B cell (primary cell): ENCODE data around the gene CLDN6. TPM values are rescaled to one million over a fixed set of nuclear protein-coding genes. Genes with fewer than 3 reads are reported as not detected.
A peak's percentile ranks its signal among the peaks of the same experiment; 100 is the strongest.

ENCODE experiments used
- ATAC-seq: fragments of 200-7000 bp; cut with Tn5 transposase; one replicate; pipeline ENCODE4 v1.10.0; 2021; ENCODE audit warnings: low read depth, mild to moderate bottlenecking, moderate number of reproducible peaks, moderate library complexity
- CTCF ChIA-PET: fragments of 350-600 bp; sonication (Branson Sonifier 250); formaldehyde crosslinking; loops from one replicate; lab custom pipeline; 2021; ENCODE audit warnings: antibody characterized with exemption, inconsistent platforms; lab: Charles Lee
- POLR2A ChIA-PET: fragments of 350-600 bp; sonication (Branson Sonifier 250); formaldehyde crosslinking; loops from one replicate; lab custom pipeline; 2021; ENCODE audit warnings: antibody characterized with exemption; lab: Charles Lee
- DNase-seq: peaks from one replicate; pipeline ENCODE4 v3.0.0; 2013
- H2AFZ ChIP-seq: 2 replicates; pipeline ENCODE4 v1.6.1; 2012; ENCODE audit warnings: mild to moderate bottlenecking, low read depth, low read length; ENCODE audit not compliant: insufficient read depth, poor library complexity, severe bottlenecking
- H3K27ac ChIP-seq, 2 donors: 1 replicate in 1 of 2; 2 replicates in 1 of 2; pipeline ENCODE4 v1.5.1; 2012 to 2013; ENCODE audit warnings: low read length in 2 of 2, mild to moderate bottlenecking in 2 of 2, moderate library complexity in 1 of 2
- H3K27me3 ChIP-seq, 4 experiments: fragments of 200-600 bp in 1 of 4; sonication (generic) in 1 of 4; replicated peaks in 1 of 4; 1 replicate in 2 of 4; 2 replicates in 2 of 4; pipeline versions ENCODE4 v1.6.1 to v1.7.0; 2013 to 2016; ENCODE audit warnings: low read length in 3 of 4, mild to moderate bottlenecking in 2 of 4, mixed read lengths in 1 of 4, moderate library complexity in 1 of 4; ENCODE audit not compliant: insufficient read depth in 4 of 4, control insufficient read depth in 3 of 4; ENCODE audit errors: control extremely low read depth in 1 of 4
- H3K36me3 ChIP-seq, 2 experiments: replicated peaks in 1 of 2; 1 replicate in 1 of 2; 2 replicates in 1 of 2; pipeline versions ENCODE4 v1.6.1 to v1.7.1; 2013; ENCODE audit warnings: low read length in 1 of 2; ENCODE audit not compliant: insufficient read depth in 2 of 2, control insufficient read depth in 1 of 2; ENCODE audit errors: control extremely low read depth in 1 of 2, extremely low read depth in 1 of 2
- H3K4me1 ChIP-seq, 2 donors: fragments of 200-600 bp in 1 of 2; sonication (generic) in 1 of 2; 1 replicate in 1 of 2; 2 replicates in 1 of 2; pipeline versions ENCODE4 v1.5.1 to v1.6.1; 2013 to 2017; ENCODE audit warnings: low read length in 2 of 2; ENCODE audit not compliant: control insufficient read depth in 2 of 2, insufficient read depth in 2 of 2
- H3K4me2 ChIP-seq: replicated peaks from 2 replicates; pipeline ENCODE3; 2012; ENCODE audit warnings: mild to moderate bottlenecking, low read depth, low read length; ENCODE audit not compliant: poor library complexity, severe bottlenecking
- H3K4me3 ChIP-seq, 5 experiments: fragments of 200-600 bp in 1 of 5; sonication (generic) in 1 of 5; 1 replicate in 3 of 5; 2 replicates in 2 of 5; pipeline versions ENCODE4 v1.5.1 to v1.7.0; 2011 to 2016; ENCODE audit warnings: low read length in 4 of 5, mild to moderate bottlenecking in 4 of 5, low read depth in 2 of 5, control low read depth in 1 of 5, moderate library complexity in 1 of 5; ENCODE audit not compliant: insufficient read depth in 1 of 5; ENCODE audit errors: control extremely low read depth in 1 of 5, extremely low read depth in 1 of 5
- H3K79me2 ChIP-seq: fragments of 200-600 bp; sonication (generic); one replicate; pipeline ENCODE4 v1.6.0; 2016; ENCODE audit warnings: low read length; ENCODE audit not compliant: control insufficient read depth, insufficient read depth
- H3K9ac ChIP-seq: fragments of 200-600 bp; sonication (generic); 2 replicates; pipeline ENCODE4 v1.6.1; 2017; ENCODE audit warnings: mild to moderate bottlenecking, low read length, moderate library complexity
- H3K9me3 ChIP-seq, 3 donors: one replicate each; pipeline versions ENCODE4 v1.6.1 to v1.7.1; 2013; ENCODE audit warnings: low read length in 2 of 3; ENCODE audit not compliant: control insufficient read depth in 2 of 3, insufficient read depth in 1 of 3; ENCODE audit errors: control extremely low read depth in 1 of 3
- H4K20me1 ChIP-seq: 2 replicates; pipeline ENCODE4 v1.6.0; 2012; ENCODE audit warnings: mild to moderate bottlenecking, low read length; ENCODE audit not compliant: insufficient read depth, control insufficient read depth, poor library complexity, severe bottlenecking
- H3K27ac Mint-ChIP-seq: one replicate; pipeline ENCODE4 v1.8.0; 2021; ENCODE audit warnings: mixed read lengths
- H3K27me3 Mint-ChIP-seq: one replicate; pipeline ENCODE4 v1.8.0; 2021; ENCODE audit warnings: mixed read lengths
- H3K4me1 Mint-ChIP-seq: one replicate; pipeline ENCODE4 v1.8.0; 2021; ENCODE audit warnings: mixed read lengths
- H3K4me3 Mint-ChIP-seq: one replicate; pipeline ENCODE4 v1.8.0; 2021; ENCODE audit warnings: mixed read lengths
- H3K9me3 Mint-ChIP-seq: one replicate; pipeline ENCODE4 v1.8.0; 2022; ENCODE audit warnings: mixed read lengths; ENCODE audit not compliant: insufficient read depth
- EZH2 ChIP-seq: IDR thresholded peaks from 2 replicates; pipeline ENCODE4 v1.6.1; 2012; ENCODE audit warnings: borderline replicate concordance, low read depth, mild to moderate bottlenecking, moderate library complexity, low read length; ENCODE audit not compliant: insufficient read depth, poor library complexity, severe bottlenecking
- WGBS: methylation state at CpG from one replicate; pipeline ENCODE4 v1.1.5; 2013; ENCODE audit warnings: missing lambda C conversion rate; ENCODE audit not compliant: insufficient coverage; 5-methylcytosine and 5-hydroxymethylcytosine counted together
- intact Hi-C: fragments of 100-400 bp; cut with micrococcal nuclease; formaldehyde crosslinking; loops from one replicate; pipeline ENCODE4 v1.10.0; 2022
- polyA plus RNA-seq: library from polyadenylated mRNA; depleted of rRNA; stranded (reverse); fragments of >200 nt; gene quantifications from 2 replicates; pipeline ENCODE4 v1.2.3, GENCODE V29; 2012
- total RNA-seq, 2 donors: library from RNA; stranded (reverse); fragments of 120-200 nt in 1 of 2; gene quantifications; 1 replicate in 1 of 2; 2 replicates in 1 of 2; pipeline versions ENCODE4 v1.2.3 to v1.2.4, GENCODE V29; 2013 to 2022
- TF ChIP-seq, protein P1 (sequence below): fragments of 200-600 bp; IDR thresholded peaks from one replicate; pipeline ENCODE4 v1.8.0; 2022; ENCODE audit warnings: antibody characterized with exemption, mild to moderate bottlenecking

The CLDN6 gene
- total and polyA plus RNA-seq, 2 donors (not counting 1 experiment from before 2014, with no cell fraction given): not detected

DNA sequence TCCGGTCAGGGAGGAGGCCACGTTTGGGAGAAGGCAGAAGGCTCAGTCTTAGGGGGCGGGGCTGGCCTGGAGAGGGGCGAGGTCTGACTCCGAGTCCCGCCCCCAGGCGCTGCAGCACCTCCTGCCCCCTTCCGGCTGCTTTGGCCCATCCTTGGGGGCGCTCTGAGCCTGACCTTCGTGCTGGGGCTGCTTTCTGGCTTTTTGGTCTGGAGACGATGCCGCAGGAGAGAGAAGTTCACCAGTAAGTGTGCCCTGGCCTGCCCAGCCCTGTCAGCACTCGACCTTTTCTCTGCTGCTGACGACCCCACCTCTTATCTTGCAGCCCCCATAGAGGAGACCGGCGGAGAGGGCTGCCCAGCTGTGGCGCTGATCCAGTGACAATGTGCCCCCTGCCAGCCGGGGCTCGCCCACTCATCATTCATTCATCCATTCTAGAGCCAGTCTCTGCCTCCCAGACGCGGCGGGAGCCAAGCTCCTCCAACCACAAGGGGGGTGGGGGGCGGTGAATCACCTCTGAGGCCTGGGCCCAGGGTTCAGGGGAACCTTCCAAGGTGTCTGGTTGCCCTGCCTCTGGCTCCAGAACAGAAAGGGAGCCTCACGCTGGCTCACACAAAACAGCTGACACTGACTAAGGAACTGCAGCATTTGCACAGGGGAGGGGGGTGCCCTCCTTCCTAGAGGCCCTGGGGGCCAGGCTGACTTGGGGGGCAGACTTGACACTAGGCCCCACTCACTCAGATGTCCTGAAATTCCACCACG is 3.6 kb upstream of the CLDN6 start:
- H3K4me1 Mint-ChIP-seq: peaks cover 43% of the 10 kb centered on the region
- Histone ChIP-seq H3K4me2 (peak overlapping the region; percentile 82), H4K20me1 (peaks cover 14% of the 10 kb centered on the region), H3K4me1 (peaks cover 37 to 54% of the 10 kb centered on the region in 2 donors), H3K9me3 (peaks cover 0 to 4% (median 0%) of the 10 kb centered on the region in 3 donors), H3K79me2 (peaks cover 15% of the 10 kb centered on the region), H3K9ac (peak overlapping the region; percentile 70), H3K27ac (no peak overlapping the region), H3K27me3 (peaks cover 0 to 19% (median 8%) of the 10 kb centered on the region in 4 experiments), H2AFZ (peak overlapping the region; percentile 58), H3K4me3 (peak overlapping the region in 4 of 5 experiments; percentile 48 to 68 (median 59)), H3K36me3 (peaks cover 0 to 11% of the 10 kb centered on the region in 2 experiments)
- peak overlapping the region; percentile 88 for H3K27ac Mint-ChIP-seq
- CTCF ChIA-PET: interaction anchor here (1.9 to 6.9 kb wide), 4 partner anchors 9 to 27 kb away, joined by 5 to 61 read pairs (median 23); no protein-coding TSS in a partner anchor
- DNase-seq (peak; percentile 83), ATAC-seq (peak; percentile 18)
- POLR2A ChIA-PET: interaction anchor here (0.6 to 2.1 kb wide), 4 partner anchors 16 to 137 kb away, joined by 4 to 9 read pairs (median 4); no protein-coding TSS in a partner anchor
- peaks cover 6% of the 10 kb centered on the region for H3K27me3 Mint-ChIP-seq
- TF ChIP-seq, protein P1, sequence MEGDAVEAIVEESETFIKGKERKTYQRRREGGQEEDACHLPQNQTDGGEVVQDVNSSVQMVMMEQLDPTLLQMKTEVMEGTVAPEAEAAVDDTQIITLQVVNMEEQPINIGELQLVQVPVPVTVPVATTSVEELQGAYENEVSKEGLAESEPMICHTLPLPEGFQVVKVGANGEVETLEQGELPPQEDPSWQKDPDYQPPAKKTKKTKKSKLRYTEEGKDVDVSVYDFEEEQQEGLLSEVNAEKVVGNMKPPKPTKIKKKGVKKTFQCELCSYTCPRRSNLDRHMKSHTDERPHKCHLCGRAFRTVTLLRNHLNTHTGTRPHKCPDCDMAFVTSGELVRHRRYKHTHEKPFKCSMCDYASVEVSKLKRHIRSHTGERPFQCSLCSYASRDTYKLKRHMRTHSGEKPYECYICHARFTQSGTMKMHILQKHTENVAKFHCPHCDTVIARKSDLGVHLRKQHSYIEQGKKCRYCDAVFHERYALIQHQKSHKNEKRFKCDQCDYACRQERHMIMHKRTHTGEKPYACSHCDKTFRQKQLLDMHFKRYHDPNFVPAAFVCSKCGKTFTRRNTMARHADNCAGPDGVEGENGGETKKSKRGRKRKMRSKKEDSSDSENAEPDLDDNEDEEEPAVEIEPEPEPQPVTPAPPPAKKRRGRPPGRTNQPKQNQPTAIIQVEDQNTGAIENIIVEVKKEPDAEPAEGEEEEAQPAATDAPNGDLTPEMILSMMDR: peak; percentile 39
- TF ChIP-seq EZH2: no peak
- no peaks in the 10 kb centered on the region for H3K9me3 Mint-ChIP-seq
- WGBS: 18% methylated on average over 20 of the region's 25 CpGs
- intact Hi-C loops: loop anchor here (1.0 to 10.0 kb wide), 7 partner anchors 38 to 1717 kb away; partner anchors contain the start of genes PAQR4, SRRM2, UBE2I and ZNF174
- peak overlapping the region; percentile 90 for H3K4me3 Mint-ChIP-seq
